ENCODE data around the gene TYW1B.
"Not testable (repeated sequence)": the region's sequence is repeated elsewhere in the genome, so short reads cannot be mapped to it uniquely, and the experiment has no call there.

The TYW1B gene

DNA sequence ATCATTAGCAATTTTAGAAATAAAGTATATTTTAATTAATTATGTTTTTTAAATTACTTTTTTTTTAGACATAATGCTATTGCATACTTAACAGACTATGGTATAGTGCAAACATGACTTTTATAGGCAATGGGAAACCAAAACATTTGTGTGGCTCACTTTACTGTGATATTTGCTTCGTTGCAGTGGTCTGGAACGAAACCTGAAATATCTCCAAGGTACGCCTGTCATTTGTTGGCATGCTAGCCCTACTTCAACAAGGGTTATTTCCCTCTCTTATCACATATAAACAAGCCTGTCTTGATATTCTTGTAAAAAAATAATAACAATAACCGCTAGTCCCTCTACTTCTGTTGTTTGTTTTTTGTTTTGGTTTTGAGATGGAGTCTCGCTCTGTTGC, 74.2 kb downstream of the TYW1B start:
- DNase-seq (ENCODE audit: low spot score): no peak

DNA sequence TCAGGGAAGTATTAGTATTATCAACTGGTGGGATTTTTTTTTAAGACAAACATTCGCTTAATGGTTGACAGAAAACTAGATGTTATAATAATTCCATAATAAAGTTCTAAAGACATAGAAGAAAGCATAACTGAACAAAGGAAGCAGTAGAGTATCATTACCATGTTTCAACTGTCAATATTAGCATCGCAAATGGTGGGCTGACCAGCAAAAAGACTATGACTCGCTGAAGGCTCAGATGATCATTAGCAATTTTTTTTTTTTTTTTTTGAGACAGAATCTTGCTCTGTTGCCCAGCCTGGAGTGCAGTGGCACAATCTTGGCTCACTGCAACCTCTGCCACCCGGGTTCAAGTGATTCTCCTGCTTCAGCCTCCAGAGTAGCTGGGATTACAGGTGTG, 74.8 kb downstream of the TYW1B start:
- not testable (repeated sequence) for DNase-seq (ENCODE audit: low spot score)

DNA sequence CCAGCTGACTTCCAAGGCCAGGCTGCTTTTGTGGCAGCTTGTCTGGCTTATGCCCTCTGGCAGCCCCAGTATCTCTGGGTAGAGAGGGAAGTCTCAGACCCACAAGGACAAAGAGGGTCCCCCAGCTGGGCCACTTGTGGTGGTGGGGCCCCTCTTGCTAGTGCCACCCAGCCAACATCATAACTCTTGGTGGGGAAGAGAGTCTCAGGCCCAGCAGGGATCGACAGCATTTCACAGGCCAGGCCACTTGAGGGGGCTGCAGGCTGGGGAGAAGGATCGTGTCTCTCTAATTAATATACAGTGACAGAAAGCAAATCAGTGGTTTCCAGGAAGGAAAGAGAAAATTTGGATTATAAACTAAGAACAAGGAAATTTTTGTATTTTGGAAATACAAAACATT, 76.0 kb downstream of the TYW1B start:
- DNase-seq (ENCODE audit: low spot score): no peak

DNA sequence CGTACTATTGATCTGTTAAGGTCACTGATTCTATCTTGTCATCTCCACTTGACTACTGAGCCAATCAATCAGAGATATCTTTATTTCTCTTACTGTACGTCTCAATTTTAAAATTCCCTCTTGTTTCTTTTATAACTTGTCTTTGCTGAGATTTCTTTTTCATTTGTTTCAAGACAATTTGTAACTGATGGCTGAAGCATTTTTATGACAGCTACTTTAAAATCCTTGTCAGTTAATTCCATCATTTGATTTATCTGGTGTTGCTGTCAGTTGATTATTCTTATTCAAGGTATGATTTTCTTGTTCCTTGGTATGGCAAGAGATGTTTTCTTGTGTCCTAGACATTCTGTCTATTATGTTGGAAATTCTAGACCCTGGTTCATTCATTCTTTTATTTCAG, 76.6 kb downstream of the TYW1B start:
- DNase-seq (ENCODE audit: low spot score): no peak

DNA sequence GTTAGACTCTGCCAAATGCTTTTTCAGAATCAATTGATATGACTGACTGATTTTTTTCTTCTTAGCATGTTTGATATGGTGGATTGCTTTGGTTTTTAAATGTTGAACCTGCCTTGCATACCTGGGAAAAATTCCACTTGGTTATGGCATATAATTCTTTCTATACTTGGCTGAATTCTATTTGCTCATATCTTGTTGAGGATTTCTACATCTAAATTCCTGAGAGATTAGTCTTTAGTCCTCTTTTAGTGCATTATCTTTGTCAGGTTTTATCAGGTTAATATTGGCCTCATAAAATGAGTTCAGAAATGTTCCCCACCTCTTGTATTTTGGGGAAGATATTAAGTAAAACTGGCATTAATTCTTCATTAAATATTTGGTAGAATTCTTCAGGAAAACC, 79.4 kb downstream of the TYW1B start:
- not testable (repeated sequence) for DNase-seq (ENCODE audit: low spot score)

DNA sequence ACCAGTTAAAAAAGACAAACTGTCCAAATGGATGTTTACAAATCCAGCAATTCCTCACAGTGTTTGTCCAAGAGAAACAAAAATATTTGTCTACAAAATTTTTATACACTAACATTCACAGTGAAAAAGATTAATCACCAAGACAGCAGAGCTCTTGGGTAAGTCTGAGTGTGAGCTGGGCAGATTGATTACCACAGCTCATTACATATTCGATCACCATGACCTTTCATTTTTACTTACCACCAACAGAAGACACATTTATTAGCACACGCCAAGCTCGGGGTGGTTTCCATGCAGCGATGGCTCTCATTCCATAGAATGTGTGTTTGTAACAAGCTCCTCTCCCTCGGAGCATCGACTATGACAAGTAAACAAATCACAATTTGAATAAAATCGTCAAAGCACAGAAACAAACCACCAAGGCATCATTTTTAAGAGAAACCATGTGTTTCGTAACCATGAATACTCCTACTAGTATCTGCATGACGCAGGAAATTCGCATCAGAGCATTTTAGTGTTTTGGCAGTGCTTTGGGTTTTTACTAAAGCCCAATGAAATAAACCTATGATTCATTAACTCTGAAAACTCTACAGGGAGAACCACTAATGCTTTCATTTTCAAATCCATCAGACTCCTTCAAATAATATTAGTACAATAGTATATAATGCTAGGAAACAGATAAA, 83.6 kb downstream of the TYW1B start:
- not testable (repeated sequence) for DNase-seq (ENCODE audit: low spot score)

DNA sequence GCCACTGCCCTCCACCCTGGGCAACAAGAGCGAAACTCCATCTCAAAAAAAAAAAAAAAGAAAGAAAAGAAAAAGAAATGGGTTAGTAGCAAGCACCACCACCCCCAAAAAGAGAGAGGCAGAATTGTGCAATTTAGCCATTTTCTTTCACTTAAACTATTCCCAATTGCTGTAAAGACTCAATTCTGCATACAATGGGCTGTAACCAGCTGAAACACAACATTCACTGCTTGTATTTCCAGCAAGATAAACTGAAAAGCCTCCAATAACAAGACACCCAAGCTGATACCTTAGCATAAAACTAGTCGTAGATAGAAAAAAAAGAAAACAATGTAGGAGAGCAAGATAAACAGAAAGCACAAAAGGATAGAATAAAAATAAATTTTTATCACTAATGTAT, 84.2 kb downstream of the TYW1B start:
- DNase-seq (ENCODE audit: low spot score): not testable (repeated sequence)

DNA sequence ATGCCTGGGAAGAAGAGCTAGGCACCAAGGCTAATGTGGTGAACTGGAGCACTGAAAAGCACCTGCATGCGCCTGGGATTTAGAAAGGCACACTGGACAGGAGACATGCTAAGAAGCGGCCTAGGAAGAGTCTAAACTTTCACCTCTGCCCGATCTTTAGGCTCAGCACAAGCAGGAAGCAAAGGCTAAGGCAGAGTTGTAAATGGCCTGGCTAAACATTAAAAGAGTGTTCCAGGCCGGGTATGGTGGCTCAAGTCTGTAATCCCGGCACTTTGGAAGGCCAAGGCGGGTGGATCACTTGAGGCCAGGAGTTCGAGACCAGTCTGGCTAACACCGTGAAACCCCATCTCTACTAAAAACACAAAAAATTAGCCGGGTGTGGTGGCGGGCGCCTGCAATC, 88.3 kb downstream of the TYW1B start:
- DNase-seq (ENCODE audit: low spot score): not testable (repeated sequence)

DNA sequence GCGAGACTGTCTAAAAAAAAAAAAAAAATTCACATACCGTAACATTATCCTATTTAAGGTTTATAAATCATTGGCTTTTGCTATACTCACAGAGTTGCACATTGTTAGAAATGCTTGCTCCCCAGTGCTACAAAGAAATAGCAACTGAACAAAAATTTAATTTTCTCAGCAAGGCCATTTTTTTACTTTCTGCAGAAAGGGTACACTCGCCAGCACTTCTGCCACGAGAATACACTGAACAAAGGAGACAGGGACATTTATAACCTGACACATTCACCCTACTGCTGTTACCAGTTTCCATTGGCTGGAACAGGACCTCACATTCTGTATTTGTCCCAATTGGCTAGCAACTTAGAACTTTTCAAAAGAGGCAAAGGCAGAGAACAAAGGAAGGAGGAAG, 92.1 kb downstream of the TYW1B start:
- DNase-seq (ENCODE audit: low spot score): not testable (repeated sequence)

DNA sequence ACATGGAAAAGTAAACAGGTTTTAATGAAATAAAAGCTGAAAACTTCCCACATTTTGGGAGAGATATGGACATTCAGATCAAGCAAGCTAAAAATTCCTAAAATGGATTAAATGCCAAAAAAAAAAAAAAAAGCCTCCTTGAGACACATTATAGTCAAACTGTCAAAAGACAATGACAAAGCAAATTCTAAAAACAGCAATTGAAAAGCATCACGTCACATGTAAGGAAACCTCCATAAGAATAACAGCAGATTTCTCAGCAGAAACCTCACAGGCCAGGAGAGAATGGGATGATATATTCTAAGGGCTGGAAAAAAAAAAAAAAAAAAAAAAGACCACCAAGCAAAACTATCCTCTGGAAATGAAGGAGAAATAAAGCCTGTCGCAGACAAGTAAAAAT, 97.2 kb downstream of the TYW1B start:
- not testable (repeated sequence) for DNase-seq (ENCODE audit: low spot score)

DNA sequence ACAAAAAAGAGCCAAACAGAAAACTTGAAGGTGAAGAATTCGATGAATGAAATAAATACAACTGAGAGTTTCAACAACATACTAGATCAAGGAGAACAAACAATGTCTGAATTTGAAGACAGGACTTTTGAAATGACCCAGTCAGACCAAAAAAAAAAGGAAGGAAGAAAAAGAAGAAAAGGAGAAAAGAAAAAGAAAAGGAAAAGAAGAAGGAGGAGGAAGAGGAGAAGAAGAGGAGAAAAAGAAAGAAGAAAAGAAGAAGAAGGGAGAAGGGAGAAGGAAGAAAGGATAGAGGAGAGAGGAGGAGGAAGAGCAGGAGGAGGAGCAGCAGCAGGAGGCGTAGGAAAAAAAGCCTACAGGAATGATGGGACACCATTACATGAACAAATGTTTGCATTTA, 97.6 kb downstream of the TYW1B start:
- not testable (repeated sequence) for DNase-seq (ENCODE audit: low spot score)

DNA sequence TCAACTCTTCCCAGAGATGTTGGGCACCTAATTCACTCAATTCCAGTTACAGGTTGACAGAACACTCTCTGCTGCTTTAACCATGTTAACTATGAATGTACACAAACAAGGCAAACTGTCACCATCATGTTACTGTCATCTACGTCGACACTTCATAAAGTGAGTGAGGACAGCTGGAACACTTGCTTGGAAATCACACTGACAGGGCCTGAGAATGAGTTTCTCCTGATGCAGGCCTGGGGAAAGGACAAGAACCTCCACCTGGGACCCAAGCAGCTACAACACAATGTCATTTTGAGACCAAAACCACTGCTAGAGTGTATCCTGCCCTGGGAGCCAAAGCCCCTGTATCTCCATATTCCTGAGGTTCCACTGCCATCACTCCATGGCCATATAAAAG, 98.9 kb downstream of the TYW1B start:
- DNase-seq (ENCODE audit: low spot score): not testable (repeated sequence)

DNA sequence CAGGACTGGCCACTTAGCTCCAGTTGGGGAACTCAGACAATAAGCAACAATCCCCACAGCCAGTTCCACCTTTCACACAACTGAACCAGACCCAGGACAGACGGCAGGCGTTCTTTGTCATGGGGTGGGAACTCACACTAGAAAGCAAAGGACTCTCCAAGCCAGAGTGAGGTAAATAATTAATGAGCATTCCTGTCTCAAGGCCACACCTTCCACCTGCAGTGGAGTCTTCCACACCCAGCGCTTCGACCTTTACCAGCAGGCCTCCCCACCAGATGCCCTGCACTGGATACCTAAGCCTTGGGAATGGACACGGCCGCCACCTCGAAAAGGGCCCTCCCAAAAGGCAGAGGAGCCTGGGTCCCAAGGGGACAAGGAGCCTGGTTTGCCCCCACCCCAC, 105.3 kb downstream of the TYW1B start:
- not testable (repeated sequence) for DNase-seq (ENCODE audit: low spot score)

DNA sequence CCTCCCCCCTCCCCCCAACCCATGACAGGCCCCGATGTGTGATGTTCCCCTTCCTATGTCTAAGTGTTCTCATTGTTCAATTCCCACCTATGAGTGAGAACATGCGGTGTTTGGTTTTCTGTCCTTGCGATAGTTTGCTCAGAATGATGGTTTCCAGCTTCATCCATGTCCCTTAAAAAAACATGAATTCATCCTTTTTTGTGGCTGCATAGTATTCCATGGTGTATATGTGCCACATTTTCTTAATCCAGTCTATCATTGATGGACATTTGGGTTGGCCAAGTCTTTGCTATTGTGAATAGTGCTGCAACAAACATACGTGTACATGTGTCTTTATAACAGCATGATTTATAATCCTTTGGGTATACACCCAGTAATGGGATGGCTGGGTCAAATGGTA, 107.1 kb downstream of the TYW1B start:
- not testable (repeated sequence) for DNase-seq (ENCODE audit: low spot score)

DNA sequence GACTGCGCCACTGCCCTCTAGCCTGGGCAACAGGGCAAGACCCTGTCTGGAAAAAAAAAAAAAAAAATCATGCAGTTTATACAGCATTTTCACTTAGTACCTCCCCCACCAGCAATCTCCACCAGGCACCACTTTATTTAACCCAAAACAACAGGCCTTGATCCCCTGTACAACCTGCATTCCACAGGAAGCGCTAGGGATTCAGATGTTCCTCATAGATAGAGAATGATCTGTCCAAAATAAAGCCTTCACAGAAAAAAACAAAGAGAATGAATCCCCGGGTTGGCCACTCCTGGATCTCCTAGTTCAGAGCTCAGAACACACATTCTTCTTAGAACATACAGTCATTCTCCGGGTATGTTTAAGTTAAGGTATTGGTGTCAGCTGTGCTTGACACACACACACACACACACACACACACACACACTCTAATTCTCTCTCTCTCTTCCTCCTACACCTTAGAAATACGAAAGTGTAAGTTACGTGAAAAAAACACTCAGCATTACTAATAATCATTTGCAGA, 110.7 kb downstream of the TYW1B start:
- DNase-seq (ENCODE audit: low spot score): not testable (repeated sequence)

DNA sequence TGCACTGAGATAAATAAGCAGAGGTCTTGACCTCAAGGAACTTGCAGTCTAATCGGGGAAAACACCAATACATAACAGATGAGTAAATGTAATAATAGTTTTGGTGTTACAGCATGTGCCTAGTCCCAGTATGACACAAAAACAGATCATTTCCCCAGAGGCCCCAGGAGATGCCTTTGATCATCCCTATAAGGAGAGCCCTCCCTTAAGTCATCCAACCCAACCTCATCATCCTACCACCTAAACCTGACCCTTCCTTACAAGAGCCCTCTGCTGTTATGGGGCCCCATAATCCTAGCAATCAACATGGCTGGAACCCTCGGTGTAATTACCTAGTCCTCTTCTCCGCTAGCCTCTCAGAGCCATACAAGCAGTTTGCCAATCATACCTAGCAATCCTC, 116.1 kb downstream of the TYW1B start:
- DNase-seq (ENCODE audit: low spot score): not testable (repeated sequence)

DNA sequence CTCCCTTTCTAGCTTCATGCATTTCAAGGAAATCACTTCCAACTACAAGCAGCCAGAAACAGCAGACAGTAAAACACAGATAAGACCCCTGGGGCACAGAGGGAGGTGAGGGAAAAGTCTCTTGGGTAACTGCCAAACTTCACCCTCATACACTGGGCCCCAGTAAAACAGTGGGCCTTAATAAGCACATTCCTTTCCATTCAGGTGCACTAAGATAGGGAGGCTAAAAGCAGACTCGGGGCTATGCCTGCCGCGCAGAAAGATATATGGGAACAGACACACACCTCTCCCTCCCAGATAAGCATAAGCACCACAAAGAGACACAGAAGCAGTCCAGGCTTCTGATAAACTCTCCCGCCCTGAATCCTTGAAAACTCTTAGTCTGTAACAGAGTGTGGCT, 117.0 kb downstream of the TYW1B start:
- no peak for DNase-seq (ENCODE audit: low spot score)

DNA sequence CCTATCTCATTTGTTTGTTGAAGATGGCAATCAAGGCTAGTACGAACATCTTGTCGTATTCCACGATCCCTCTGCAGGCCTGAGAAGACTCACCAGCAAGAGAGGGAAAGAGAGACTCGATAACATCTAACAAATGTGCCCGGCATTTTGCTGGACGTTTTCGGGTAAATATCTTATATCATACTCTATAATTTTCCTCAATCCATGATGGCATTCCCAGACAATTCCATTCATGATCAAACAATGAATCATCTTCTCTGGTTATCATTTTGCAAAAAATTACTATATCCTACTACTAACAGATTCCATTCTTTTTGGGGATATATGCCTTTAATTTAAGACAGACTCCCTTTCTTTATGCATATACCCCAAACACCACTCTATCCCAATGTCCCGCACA, 118.1 kb downstream of the TYW1B start:
- DNase-seq (ENCODE audit: low spot score): no peak

DNA sequence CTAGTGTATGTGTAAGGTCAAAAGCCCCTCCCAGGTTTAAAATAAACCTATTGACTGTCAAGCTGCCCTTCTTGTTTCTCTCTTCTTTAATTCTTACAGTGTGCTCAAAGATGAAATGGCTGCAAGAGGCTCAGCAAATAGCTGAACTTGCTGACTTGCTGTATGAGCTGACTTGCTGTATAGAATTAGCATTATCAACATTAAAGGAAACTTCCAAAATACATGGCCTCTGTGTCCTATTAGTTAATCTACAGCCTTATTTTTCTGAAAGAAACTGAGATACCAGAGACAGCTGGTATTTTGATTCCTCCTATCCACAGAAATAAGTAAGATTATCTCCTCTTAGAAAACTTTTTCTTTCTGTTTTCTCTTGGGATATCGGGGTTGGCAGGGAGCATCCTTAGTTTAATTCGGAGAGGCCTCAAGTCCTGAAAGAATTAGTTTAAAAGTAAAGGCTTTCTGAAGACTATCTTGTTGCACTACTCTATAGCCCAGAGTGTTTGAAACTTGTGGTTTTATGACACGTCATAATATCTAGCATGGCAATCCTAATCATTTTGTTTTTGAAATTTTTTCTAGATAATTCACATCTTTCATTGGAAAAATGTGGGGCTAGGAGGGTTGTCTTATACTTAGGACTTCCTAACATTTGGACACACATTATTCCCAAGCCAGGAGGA, 119.5 kb downstream of the TYW1B start:
- DNase-seq (ENCODE audit: low spot score): not testable (repeated sequence)

DNA sequence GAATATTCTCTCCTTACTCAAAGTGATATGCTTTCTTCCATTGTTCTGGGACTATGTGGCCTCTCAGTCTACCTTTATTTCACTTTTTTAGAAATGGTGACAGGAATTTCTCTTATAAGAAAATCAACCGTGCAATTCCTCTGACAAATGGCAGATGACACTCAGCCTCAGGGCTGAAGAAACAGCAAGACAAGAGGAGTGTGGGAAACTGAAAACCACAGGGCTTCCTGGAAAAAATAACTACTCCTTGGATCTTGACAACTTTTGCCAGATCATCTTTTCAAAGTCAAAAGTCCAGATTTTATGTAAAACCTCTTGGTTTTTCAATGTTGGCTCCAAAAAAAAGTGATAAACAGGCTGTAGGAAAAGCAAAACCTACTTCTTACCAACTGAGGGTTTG, 121.5 kb downstream of the TYW1B start:
- no peak for DNase-seq (ENCODE audit: low spot score)

DNA sequence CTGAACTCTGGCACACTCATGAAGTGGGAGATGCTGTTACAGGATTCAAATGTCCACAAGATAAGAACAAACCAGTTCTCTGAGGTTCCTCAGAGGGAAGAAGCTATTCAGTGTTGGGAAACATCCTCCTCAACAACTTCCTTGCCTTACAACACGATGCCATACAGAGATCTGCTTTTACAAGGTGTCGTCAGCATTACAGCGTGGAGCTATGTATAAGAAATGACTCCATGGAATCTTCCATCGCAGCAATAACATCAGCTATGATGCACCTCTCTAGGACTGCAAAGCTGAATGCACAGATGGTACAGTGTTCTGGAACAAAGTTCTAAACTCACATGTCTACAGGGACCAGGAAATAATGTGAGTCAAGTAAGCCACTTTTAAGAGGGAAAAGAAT, 122.3 kb downstream of the TYW1B start:
- DNase-seq (ENCODE audit: low spot score): not testable (repeated sequence)

DNA sequence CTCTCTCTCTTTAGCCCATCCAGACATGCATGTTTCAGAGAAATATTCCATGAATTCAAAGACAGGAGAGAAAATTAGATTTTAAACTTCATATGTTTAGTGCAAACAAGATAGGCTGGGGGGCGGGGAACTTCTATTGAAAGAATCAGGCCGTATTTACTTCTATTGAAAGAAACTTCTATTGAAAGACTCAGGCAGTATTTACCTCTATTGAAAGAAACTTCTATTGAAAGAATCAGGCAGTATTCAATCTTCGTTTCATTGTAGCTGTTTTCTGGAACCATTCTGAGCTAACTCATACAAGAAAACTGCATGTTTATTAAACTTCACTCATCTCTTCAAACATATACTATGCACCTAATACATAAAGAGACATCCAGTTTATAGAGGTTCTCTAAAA, 123.1 kb downstream of the TYW1B start:
- DNase-seq (ENCODE audit: low spot score): no peak

DNA sequence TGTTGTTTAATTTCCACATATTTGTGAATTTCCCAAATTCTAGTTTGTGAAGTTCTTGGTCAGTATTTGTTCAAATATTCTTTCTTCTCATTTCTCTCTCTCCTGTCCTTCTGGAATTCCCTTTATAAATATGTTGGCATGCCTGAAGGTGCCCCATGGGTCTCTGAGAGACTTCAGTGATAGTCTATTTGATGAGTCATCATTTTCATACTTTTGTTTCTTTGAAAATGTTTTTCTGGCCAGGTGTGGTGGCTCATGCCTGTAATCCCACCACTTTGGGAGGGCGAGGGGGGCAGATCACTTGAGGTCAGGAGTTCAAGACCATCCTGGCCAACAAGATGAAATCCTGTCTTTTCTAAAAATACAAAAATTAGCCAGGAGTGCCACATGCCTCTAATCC, 127.5 kb downstream of the TYW1B start:
- not testable (repeated sequence) for DNase-seq (ENCODE audit: low spot score)

DNA sequence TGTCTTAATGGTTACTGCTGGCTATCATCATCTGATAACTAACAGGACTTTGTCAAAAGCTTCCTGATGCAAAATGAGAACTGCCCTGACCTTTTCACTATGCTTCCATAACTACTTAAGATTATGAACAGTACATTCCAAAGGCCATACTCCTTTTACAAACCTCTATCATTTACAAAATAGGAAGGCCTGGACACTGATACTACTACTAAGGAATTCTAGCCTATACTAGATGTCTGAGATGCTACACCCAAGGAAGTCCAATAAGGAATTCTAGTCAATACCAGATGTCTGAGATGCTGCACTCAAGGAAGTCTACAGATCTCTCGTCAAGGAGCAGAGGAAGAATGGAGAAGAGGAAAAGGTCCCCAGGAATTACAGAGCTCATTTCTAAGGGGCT, 130.9 kb downstream of the TYW1B start:
- DNase-seq (ENCODE audit: low spot score): not testable (repeated sequence)
